Chondrocyte (in vitro differentiated cells): ENCODE results near the gene RSKR. TPM values are rescaled to one million over a fixed set of nuclear protein-coding genes. Genes with fewer than 3 reads are reported as not detected.

ENCODE experiments used
- DNase-seq: peaks from one replicate; pipeline ENCODE4 v3.0.0; 2021; ENCODE audit warnings: mixed read lengths, low spot score
- H3K27ac Mint-ChIP-seq: one replicate; pipeline ENCODE4 v1.8.0; 2021; ENCODE audit warnings: mild to moderate bottlenecking, moderate library complexity, mixed read lengths; ENCODE audit not compliant: unreplicated experiment
- H3K27me3 Mint-ChIP-seq: 2 replicates; pipeline ENCODE4 v1.8.0; 2021; ENCODE audit warnings: low read depth, mixed read lengths
- H3K36me3 Mint-ChIP-seq: 2 replicates; pipeline ENCODE4 v1.8.0; 2021; ENCODE audit warnings: low read depth, mixed read lengths
- H3K4me1 Mint-ChIP-seq: 2 replicates; pipeline ENCODE4 v1.8.0; 2021; ENCODE audit warnings: low read depth, mild to moderate bottlenecking, mixed read lengths
- H3K4me3 Mint-ChIP-seq: one replicate; pipeline ENCODE4 v1.8.0; 2021; ENCODE audit warnings: mild to moderate bottlenecking, moderate library complexity, mixed read lengths; ENCODE audit not compliant: unreplicated experiment
- H3K9me3 Mint-ChIP-seq: 2 replicates; pipeline ENCODE4 v1.8.0; 2021; ENCODE audit warnings: low read depth, mixed read lengths
- CTCF ChIP-seq: fragments of 200-600 bp; sonication (generic); IDR thresholded peaks from 2 replicates; pipeline ENCODE4 v1.5.0; 2021; ENCODE audit warnings: antibody characterized with exemption, mild to moderate bottlenecking, moderate library complexity
- total RNA-seq: library from RNA; stranded (reverse); gene quantifications from 3 replicates; pipeline ENCODE4 v1.2.1, GENCODE V29; 2021

RSKR gene
- total RNA-seq, 1 donor from 2014 or later, result 4.7 TPM

GRCh38 chr17:28598389-28598788 lies 15.6 kb downstream of the RSKR start:
- Mint-ChIP-seq H3K36me3 (no peaks in the 10 kb centered on the region), H3K9me3 (no peaks in the 10 kb centered on the region), H3K4me3 (peak overlapping the region; percentile 86), H3K27ac (peak overlapping the region; percentile 97), H3K4me1 (peaks cover 21% of the 10 kb centered on the region), H3K27me3 (no peaks in the 10 kb centered on the region)
- no peak for DNase-seq
- no peak for TF ChIP-seq CTCF

- Mint-ChIP-seq H3K4me3 (peak overlapping the region; percentile 86), H3K4me1 (peaks cover 21% of the 10 kb centered on the region), H3K36me3 (no peaks in the 10 kb centered on the region), H3K27me3 (no peaks in the 10 kb centered on the region), H3K9me3 (no peaks in the 10 kb centered on the region), H3K27ac (no peak overlapping the region)
- no peak for TF ChIP-seq CTCF
- no peak for DNase-seq
Observed at GRCh38 chr17:28597606-28598383, 16.2 kb downstream of the RSKR start.

GRCh38 chr17:28592260-28592659 lies 21.7 kb downstream of the RSKR start:
- H3K9me3 Mint-ChIP-seq, result no peaks in the 10 kb centered on the region

GRCh38 chr17:28585851-28586250 lies 28.1 kb downstream of the RSKR start:
- peaks cover 13% of the 10 kb centered on the region for H3K36me3 Mint-ChIP-seq
- no peaks in the 10 kb centered on the region for H3K4me1 Mint-ChIP-seq
- DNase-seq, result no peak
- TF ChIP-seq CTCF, result no peak
- H3K27ac Mint-ChIP-seq, result no peak overlapping the region
- no peak overlapping the region for H3K4me3 Mint-ChIP-seq
- H3K9me3 Mint-ChIP-seq, result no peaks in the 10 kb centered on the region
- H3K27me3 Mint-ChIP-seq, result no peaks in the 10 kb centered on the region

More at GRCh38 chr17:28592260-28592659, 21.7 kb downstream of the RSKR start:
- Mint-ChIP-seq H3K27ac (no peak overlapping the region), H3K27me3 (no peaks in the 10 kb centered on the region), H3K36me3 (peaks cover 8% of the 10 kb centered on the region), H3K4me3 (no peak overlapping the region), H3K4me1 (no peaks in the 10 kb centered on the region)
- no peak for DNase-seq
- no peak for TF ChIP-seq CTCF

GRCh38 chr17:28584434-28584833 lies 29.6 kb downstream of the RSKR start:
- no peak overlapping the region for H3K4me3 Mint-ChIP-seq
- no peaks in the 10 kb centered on the region for H3K4me1 Mint-ChIP-seq
- no peak for TF ChIP-seq CTCF
- peaks cover 13% of the 10 kb centered on the region for H3K36me3 Mint-ChIP-seq
- no peak for DNase-seq
- no peaks in the 10 kb centered on the region for H3K27me3 Mint-ChIP-seq
- no peak overlapping the region for H3K27ac Mint-ChIP-seq
- H3K9me3 Mint-ChIP-seq, result no peaks in the 10 kb centered on the region
